Hepatocyte (in vitro differentiated cells): ENCODE measurements around the gene LRRC47.

ENCODE experiments used
- CTCF ChIP-seq: fragments of 200-600 bp; sonication (generic); IDR thresholded peaks from 2 replicates; pipeline ENCODE4 v1.5.1; 2016; ENCODE audit warnings: antibody characterized with exemption, mild to moderate bottlenecking; ENCODE audit not compliant: poor library complexity
- EZH2phosphoT487 ChIP-seq: fragments of 200-600 bp; sonication (generic); IDR thresholded peaks from one replicate; pipeline ENCODE4 v1.6.1; 2018; ENCODE audit warnings: antibody characterized with exemption, mild to moderate bottlenecking, low read depth, moderate library complexity; ENCODE audit not compliant: unreplicated experiment, severe bottlenecking

DNA sequence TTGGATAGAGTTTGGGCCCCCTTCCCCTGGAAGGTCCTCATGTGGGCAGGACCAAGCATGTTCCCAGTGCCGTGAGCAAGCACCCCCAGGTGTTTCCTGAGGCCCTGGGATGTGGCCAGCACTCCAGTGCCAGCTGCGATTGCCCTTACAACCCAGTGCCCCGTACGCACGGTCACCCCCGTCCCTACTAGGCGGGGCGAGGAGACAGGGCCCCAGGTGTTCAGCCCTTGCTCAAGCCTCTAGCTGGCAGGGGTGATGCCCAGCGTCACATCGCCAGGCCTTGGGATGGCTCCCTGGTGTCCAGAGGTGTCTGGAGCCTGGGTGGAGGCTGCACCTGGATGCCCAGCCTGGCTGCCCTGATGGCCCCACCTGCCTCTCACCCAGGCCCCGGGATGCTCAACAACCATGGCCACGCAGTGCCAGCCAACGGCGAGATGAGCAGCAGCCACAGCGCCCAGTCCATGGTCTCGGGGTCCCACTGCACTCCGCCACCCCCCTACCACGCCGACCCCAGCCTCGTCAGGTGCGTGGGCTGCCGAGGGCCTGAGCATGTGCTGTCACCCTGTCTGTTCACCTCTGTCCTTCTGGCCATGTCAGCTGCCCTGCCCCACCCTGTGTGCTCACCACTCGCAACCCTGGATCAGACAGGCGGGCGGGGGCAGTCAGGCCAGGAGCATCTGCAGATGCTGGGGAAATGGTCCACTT, 65.6 kb downstream of the LRRC47 start:
- TF ChIP-seq CTCF (no peak), EZH2phosphoT487 (no peak)
